Measurements from ENCODE around the gene HTR3A. TPM values are rescaled to one million over a fixed set of nuclear protein-coding genes. Genes with fewer than 3 reads are reported as not detected.

Gene HTR3A
- total RNA-seq (not detected), total RNA-seq (0 to 0.26 (median 0) reads per million in 172 experiments)
- polyA plus RNA-seq (2013, experiment 1 of 2), result 0.09 TPM
- polyA plus RNA-seq (2013, experiment 2 of 2), result 0.08 TPM

DNA sequence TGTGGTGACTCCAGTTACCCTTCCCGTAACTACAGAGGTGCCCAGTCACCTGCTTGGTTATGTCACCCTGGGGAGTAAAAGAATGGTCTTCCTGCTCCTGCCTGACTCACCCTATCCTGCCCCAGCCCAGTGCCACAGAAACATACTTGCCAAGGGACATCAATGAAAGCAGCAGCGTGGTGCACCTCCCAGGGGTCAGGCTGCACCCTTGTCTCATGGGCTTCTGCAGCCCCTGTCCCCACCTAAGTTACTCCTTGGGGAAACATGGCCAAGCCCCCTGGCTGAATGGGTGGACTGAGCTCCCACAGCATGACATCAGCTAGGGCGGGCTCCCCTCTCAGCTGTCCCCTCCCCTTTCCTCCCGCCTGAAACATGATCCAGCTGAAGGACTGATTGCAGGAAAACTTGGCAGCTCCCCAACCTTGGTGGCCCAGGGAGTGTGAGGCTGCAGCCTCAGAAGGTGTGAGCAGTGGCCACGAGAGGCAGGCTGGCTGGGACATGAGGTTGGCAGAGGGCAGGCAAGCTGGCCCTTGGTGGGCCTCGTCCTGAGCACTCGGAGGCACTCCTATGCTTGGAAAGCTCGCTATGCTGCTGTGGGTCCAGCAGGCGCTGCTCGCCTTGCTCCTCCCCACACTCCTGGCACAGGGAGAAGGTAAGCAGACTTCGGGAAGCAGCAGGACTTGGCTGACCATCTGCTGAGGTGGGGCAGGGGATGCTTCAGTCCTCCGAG lies at the start of gene HTR3A:
Gene HTR3A, plus strand, starts transcription at position 368 of the 730 bp plus-strand sequence. Its CDS starts 218 bp downstream, at position 586.
- Mint-ChIP-seq H3K4me3 (no peak within 1 kb of the TSS), H3K27ac (no peak within 1 kb of the TSS), H3K36me3 (ENCODE audit: low read depth) (no peaks in the 10 kb centered on the region), H3K9me3 (no peaks in the 10 kb centered on the region), H3K4me1 (ENCODE audit: low read depth) (no peaks in the 10 kb centered on the region), H3K27me3 (peaks cover 31% of the 10 kb centered on the region)
- POLR2A ChIA-PET, result no interaction called here
- Histone ChIP-seq H3K4me1 (ENCODE audit: insufficient read depth, low read length) (no peaks in the 10 kb centered on the region), H3K4me3 (ENCODE audit: low read length) (no peak within 1 kb of the TSS), H3K36me3 (ENCODE audit: insufficient read depth, low read length) (no peaks in the 10 kb centered on the region), H3K9me3 (ENCODE audit: control insufficient read depth in 1 of 2, insufficient read depth in 1 of 2, low read length in 2 of 2) (no peaks in the 10 kb centered on the region), H3K27ac (ENCODE audit: low read depth in 1 of 2, low read length in 2 of 2) (no peak within 1 kb of the TSS), H3K27me3 (ENCODE audit: control insufficient read depth in 1 of 2, insufficient read depth in 2 of 2, low read length in 2 of 2) (peaks cover 0 to 10% of the 10 kb centered on the region in 2 experiments)
- CTCF ChIA-PET, result no interaction called here
- DNase-seq (no peak), ATAC-seq (ENCODE audit: poor library complexity) (no peak)
- TF ChIP-seq, protein P1, sequence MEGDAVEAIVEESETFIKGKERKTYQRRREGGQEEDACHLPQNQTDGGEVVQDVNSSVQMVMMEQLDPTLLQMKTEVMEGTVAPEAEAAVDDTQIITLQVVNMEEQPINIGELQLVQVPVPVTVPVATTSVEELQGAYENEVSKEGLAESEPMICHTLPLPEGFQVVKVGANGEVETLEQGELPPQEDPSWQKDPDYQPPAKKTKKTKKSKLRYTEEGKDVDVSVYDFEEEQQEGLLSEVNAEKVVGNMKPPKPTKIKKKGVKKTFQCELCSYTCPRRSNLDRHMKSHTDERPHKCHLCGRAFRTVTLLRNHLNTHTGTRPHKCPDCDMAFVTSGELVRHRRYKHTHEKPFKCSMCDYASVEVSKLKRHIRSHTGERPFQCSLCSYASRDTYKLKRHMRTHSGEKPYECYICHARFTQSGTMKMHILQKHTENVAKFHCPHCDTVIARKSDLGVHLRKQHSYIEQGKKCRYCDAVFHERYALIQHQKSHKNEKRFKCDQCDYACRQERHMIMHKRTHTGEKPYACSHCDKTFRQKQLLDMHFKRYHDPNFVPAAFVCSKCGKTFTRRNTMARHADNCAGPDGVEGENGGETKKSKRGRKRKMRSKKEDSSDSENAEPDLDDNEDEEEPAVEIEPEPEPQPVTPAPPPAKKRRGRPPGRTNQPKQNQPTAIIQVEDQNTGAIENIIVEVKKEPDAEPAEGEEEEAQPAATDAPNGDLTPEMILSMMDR (IDR thresholded peaks at IDR 0.05), result no peak
- intact Hi-C loops (cut with DNase I, micrococcal nuclease), result no loop called here

GRCh38 chr11:113926273-113927197 lies 48.4 kb upstream of the HTR3A start:
- peaks cover 38% of the 10 kb centered on the region for H3K27me3 Mint-ChIP-seq
- no peak for ATAC-seq (ENCODE audit: poor library complexity)
- Histone ChIP-seq H3K27me3 (ENCODE audit: control insufficient read depth in 1 of 2, insufficient read depth in 2 of 2, low read length in 2 of 2) (peaks cover 0 to 3% of the 10 kb centered on the region in 2 experiments), H3K9me3 (ENCODE audit: control insufficient read depth in 1 of 2, insufficient read depth in 1 of 2, low read length in 2 of 2) (no peaks in the 10 kb centered on the region), H3K4me3 (ENCODE audit: low read length) (no peak overlapping the region), H3K4me1 (ENCODE audit: insufficient read depth, low read length) (no peaks in the 10 kb centered on the region), H3K27ac (ENCODE audit: low read depth in 1 of 2, low read length in 2 of 2) (no peak overlapping the region), H3K36me3 (ENCODE audit: insufficient read depth, low read length) (no peaks in the 10 kb centered on the region)
- no peaks in the 10 kb centered on the region for H3K9me3 Mint-ChIP-seq
- DNase-seq, result no peak
- H3K4me3 Mint-ChIP-seq, result no peak overlapping the region
- no peaks in the 10 kb centered on the region for H3K4me1 Mint-ChIP-seq (ENCODE audit: low read depth)
- H3K36me3 Mint-ChIP-seq (ENCODE audit: low read depth), result no peaks in the 10 kb centered on the region
- intact Hi-C loops (cut with DNase I, micrococcal nuclease), result no loop called here
- ChIA-PET POLR2A (no interaction called here), CTCF (no interaction called here)
- H3K27ac Mint-ChIP-seq, result no peak overlapping the region
- TF ChIP-seq, protein P1 (IDR thresholded peaks at IDR 0.05), result no peak

DNA sequence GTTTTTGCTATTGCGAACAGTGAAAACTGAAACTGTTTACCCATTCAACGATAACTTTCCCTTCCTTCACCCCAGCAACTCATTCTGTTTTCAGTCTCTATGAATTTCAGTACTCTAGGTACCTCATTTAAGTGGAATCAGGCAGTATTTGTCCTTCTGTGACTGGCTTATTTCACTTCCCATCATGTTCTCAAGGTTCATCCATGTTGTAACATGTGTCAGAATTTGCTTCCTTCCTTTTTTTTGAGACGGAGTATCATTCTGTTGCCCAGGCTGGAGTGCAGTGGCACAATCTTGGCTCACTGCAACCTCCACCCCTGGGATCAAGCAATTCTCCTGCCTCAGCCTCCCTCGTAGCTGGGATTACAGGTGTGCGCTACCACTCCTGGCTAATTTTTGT lies 46.6 kb upstream of the HTR3A start:
- no peak overlapping the region for H3K27ac Mint-ChIP-seq
- peaks cover 42% of the 10 kb centered on the region for H3K27me3 Mint-ChIP-seq
- ATAC-seq (ENCODE audit: poor library complexity) (no peak), DNase-seq (no peak)
- intact Hi-C loops (cut with DNase I, micrococcal nuclease), result no loop called here
- H3K36me3 Mint-ChIP-seq (ENCODE audit: low read depth), result no peaks in the 10 kb centered on the region
- Histone ChIP-seq H3K4me1 (ENCODE audit: insufficient read depth, low read length) (no peaks in the 10 kb centered on the region), H3K27ac (ENCODE audit: low read depth in 1 of 2, low read length in 2 of 2) (no peak overlapping the region), H3K9me3 (ENCODE audit: control insufficient read depth in 1 of 2, insufficient read depth in 1 of 2, low read length in 2 of 2) (no peaks in the 10 kb centered on the region), H3K4me3 (ENCODE audit: low read length) (no peak overlapping the region), H3K27me3 (ENCODE audit: control insufficient read depth in 1 of 2, insufficient read depth in 2 of 2, low read length in 2 of 2) (peaks cover 0 to 2% of the 10 kb centered on the region in 2 experiments), H3K36me3 (ENCODE audit: insufficient read depth, low read length) (no peaks in the 10 kb centered on the region)
- no peak overlapping the region for H3K4me3 Mint-ChIP-seq
- POLR2A ChIA-PET, result no interaction called here
- CTCF ChIA-PET, result interaction anchor here (0.6 kb wide), 1 partner anchor 33 kb away, joined by 4 read pairs; no protein-coding TSS in a partner anchor
- no peaks in the 10 kb centered on the region for H3K9me3 Mint-ChIP-seq
- TF ChIP-seq, protein P1 (IDR thresholded peaks at IDR 0.05), result no peak
- H3K4me1 Mint-ChIP-seq (ENCODE audit: low read depth), result no peaks in the 10 kb centered on the region
